Mucosa of descending colon (tissue), 3 donors: Measurements from ENCODE around the gene SLC6A7. TPM values are rescaled to one million over a fixed set of nuclear protein-coding genes. Genes with fewer than 3 reads are reported as not detected.

Experiments
- ATAC-seq: fragments of 200-7000 bp; cut with Tn5 transposase; one replicate; pipeline ENCODE4 v1.9.1; 2020; ENCODE audit warnings: mild to moderate bottlenecking, moderate library complexity
- DNase-seq, 3 donors: peaks; one replicate each; pipeline ENCODE4 v3.0.0-alpha.2; 2020
- H3K36me3 ChIP-seq: fragments of 200-600 bp; one replicate; pipeline ENCODE4 v1.8.0; 2021; ENCODE audit warnings: low read depth, mild to moderate bottlenecking
- H3K4me1 ChIP-seq: fragments of 200-600 bp; one replicate; pipeline ENCODE4 v1.8.0; 2021; ENCODE audit warnings: low read depth, mild to moderate bottlenecking
- H3K4me3 ChIP-seq: fragments of 200-600 bp; one replicate; pipeline ENCODE4 v1.8.0; 2021; ENCODE audit warnings: mild to moderate bottlenecking
- H3K9me3 ChIP-seq: fragments of 200-600 bp; one replicate; pipeline ENCODE4 v1.8.0; 2021; ENCODE audit warnings: mild to moderate bottlenecking
- CTCF ChIP-seq: fragments of 200-600 bp; IDR thresholded peaks from one replicate; pipeline ENCODE4 v1.8.0; 2022; ENCODE audit warnings: antibody characterized with exemption, mild to moderate bottlenecking
- intact Hi-C, 2 donors: fragments of 100-400 bp; cut with DNase I in 1 of 2; cut with micrococcal nuclease in 1 of 2; formaldehyde crosslinking; loops; one replicate each; pipeline versions ENCODE4 v1.11.0 to v1.11.1; 2022; cut with DNase I, micrococcal nuclease
- total RNA-seq, 3 donors: library from RNA; stranded (reverse); fragmentation: NEBNext Ultra II Directional in 2 of 3; extraction: Animal tissue kit (Norgen Biotek cat#: 25700) in 2 of 3; gene quantifications; one replicate each; pipeline versions ENCODE4 v1.2.1 to v1.2.4, GENCODE V29; 2021 to 2023
- donor health status: DM: no; HTN: no; CAD: no; lungs with moderate emphysema.
- donor health status: DM: no; HTN: no; CAD: no.
- donor health status: DM: no; HTN: yes; CAD: no.

Gene SLC6A7
- total RNA-seq, 3 donors from 2014 or later = 15.2 to 26.4 (median 18.9) TPM

- Histone ChIP-seq H3K4me1 (peaks cover 45% of the 10 kb centered on the region), H3K9me3 (no peaks in the 10 kb centered on the region), H3K4me3 (no peak overlapping the region), H3K36me3 (no peaks in the 10 kb centered on the region)
- DNase-seq (peak in 1 of 3 donors; percentile 31), ATAC-seq (peak; percentile 31)
- no peak for TF ChIP-seq CTCF
- intact Hi-C loops = no loop called here
Observed at GRCh38 chr5:150189326-150189725, 536 bp upstream of the SLC6A7 start.

- ATAC-seq = no peak
- TF ChIP-seq CTCF = no peak
- no peak for DNase-seq
Observed at GRCh38 chr5:150190503-150190979, 679 bp downstream of the SLC6A7 start.

GRCh38 chr5:150190987-150191386 is 1.1 kb downstream of the SLC6A7 start:
- ATAC-seq = no peak
- no peak for TF ChIP-seq CTCF
- DNase-seq = no peak
- H3K4me1 ChIP-seq = peaks cover 31% of the 10 kb centered on the region
- no peaks in the 10 kb centered on the region for H3K36me3 ChIP-seq
- H3K4me3 ChIP-seq = no peak overlapping the region
- intact Hi-C loops = no loop called here
- no peaks in the 10 kb centered on the region for H3K9me3 ChIP-seq

More at GRCh38 chr5:150190503-150190979, 679 bp downstream of the SLC6A7 start:
- H3K4me3 ChIP-seq = no peak overlapping the region
- H3K36me3 ChIP-seq = no peaks in the 10 kb centered on the region
- intact Hi-C loops = no loop called here
- H3K9me3 ChIP-seq = no peaks in the 10 kb centered on the region
- H3K4me1 ChIP-seq = peaks cover 36% of the 10 kb centered on the region

GRCh38 chr5:150192462-150192861 is 2.6 kb downstream of the SLC6A7 start:
- H3K4me1 ChIP-seq = peaks cover 18% of the 10 kb centered on the region
- no peaks in the 10 kb centered on the region for H3K9me3 ChIP-seq
- ATAC-seq = no peak
- intact Hi-C loops = no loop called here
- no peak overlapping the region for H3K4me3 ChIP-seq
- TF ChIP-seq CTCF = no peak
- no peak for DNase-seq
- peaks cover 6% of the 10 kb centered on the region for H3K36me3 ChIP-seq

- Histone ChIP-seq H3K36me3 (peaks cover 6% of the 10 kb centered on the region), H3K4me3 (no peak overlapping the region), H3K9me3 (no peaks in the 10 kb centered on the region), H3K4me1 (no peaks in the 10 kb centered on the region)
- TF ChIP-seq CTCF = no peak
- ATAC-seq = no peak
- intact Hi-C loops = no loop called here
- no peak for DNase-seq
Observed at GRCh38 chr5:150195736-150196485, 6.0 kb downstream of the SLC6A7 start.
